Measurements from ENCODE around the gene CA10.

CA10 gene

DNA sequence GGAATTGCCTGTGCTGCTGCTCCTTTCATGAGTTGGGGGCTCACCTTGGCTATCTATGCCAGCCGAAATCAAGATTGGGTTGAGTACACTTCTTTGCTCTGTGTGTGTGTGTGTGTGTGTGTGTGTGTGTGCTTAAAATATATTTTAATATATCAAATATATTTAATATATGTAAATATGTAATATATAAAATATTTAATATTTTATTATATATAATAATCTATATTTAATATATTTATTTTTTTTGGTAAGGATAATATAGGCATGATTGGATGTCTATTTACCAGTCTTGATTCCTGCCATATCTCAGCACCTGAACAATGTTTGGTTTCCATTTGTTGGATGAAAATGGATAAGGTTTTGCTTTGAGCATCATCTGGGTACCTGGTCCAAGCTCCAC, 399.3 kb downstream of the CA10 start:
- DNase-seq, result no peak

DNA sequence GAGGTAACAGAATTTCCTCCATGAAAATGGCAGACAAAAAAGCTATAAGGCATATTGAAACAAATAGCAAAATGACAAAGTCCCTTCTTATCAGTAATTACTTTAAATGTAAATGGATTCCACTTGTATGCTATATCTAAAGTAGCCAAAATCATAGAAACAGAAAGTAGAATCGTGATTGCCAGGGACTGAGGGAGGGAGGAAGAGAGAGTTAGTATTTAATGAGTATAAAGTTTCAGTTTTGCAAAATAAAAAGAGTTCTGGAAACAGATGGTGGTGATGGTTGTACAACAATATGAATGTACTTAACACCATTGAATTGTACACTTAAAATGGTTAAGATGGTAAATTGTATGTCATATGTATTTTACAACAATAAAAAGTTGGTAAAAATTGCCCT, 407.4 kb downstream of the CA10 start:
- no peak for DNase-seq

- no peak for DNase-seq
These were observed 409.5 kb downstream of the CA10 start for GRCh38 chr17:51748749-51749604.

GRCh38 chr17:51746421-51746820, 412.1 kb downstream of the CA10 start:
- no peak for DNase-seq

GRCh38 chr17:51745993-51746392, 412.5 kb downstream of the CA10 start:
- no peak for DNase-seq

- DNase-seq, result no peak
These were observed 415.0 kb downstream of the CA10 start for GRCh38 chr17:51743477-51743876.

DNA sequence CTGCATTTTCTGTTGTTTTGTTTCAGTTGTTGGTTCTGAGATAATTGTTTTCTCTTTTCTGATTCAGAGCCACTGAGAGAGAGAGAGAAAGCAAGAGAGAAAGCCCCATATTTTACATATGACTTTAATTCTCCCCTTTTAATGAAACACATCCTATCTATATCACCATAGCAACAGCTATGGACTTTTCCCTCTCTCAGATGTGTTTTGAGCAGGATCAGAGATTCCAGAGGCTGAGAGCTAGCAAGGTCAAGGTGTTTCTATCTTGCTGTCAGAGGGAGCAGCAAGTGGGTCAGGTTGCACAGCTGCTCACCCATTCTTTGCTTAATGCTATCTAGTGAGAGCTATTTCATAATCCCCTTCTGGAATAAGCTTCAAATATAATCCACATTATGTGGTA, 415.9 kb downstream of the CA10 start:
- DNase-seq, result no peak

- DNase-seq, result no peak
These were observed 417.1 kb downstream of the CA10 start for GRCh38 chr17:51741458-51741857.

DNA sequence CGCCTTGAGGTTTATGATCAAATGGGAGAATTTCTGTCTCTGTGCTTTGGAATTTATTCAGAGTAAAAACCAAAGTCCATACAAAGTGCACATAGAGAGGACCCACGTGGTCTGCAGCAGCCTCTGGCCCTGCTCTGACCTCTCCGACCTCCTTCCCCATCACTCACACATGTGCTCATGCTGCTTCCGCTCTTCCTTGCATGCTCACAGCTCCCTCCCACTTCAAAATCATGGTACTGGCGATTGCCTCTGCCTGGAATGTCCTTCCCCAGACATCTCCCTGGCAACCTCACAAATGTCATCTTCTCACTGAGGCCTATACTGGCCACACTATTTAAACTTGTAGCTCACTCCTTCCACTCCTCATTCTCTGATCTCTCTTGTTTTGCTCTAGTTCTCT, 418.0 kb downstream of the CA10 start:
- no peak for DNase-seq

DNA sequence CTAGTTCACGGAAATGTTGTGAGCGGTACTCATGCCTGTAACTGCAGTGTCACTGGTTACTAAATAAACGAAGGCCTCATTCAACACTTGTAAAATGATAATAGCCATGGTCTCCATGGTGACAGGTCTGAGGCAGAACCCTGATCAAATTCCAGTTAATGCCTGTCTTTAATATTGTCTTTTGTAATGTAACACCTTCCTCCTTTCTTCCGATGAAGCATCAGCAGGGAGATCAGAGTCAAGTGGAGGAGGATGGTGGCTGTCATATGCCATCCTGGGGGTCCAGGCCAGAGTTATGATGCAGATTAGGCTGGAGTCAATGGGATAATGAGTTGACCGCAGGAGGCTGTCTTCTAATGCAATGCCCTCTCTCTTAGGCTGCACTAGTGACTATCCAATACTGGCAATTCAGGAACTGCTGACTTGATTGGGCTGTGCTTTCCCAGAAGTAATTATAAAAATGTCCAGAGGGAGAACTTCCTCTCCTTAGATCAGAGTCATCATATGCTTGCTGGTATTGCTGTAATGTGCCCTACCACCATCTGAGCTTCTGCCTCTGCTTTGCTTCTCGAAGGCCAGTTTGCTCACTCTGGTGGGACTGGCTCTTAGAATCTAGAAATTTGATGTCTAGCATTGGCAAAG, 419.1 kb downstream of the CA10 start:
- no peak for DNase-seq

DNA sequence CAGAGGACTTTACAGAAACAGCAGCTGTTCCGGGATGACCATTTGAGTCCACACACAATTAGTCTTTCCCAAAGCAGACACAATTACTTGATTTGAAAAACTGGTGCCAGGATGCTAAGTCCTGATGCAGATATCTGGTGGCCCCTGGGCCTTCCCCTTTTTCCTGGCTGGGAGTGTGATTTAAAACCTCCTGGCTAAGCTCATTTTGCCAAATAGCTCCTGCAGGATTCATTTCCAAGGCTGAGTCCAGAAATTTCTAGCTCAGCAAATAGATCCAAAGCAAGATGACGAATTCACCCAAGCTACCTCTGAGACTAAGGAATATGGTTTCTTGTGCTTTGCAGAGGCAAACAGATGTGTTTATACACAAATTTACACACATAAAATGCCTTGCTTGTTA, 422.2 kb downstream of the CA10 start:
- DNase-seq, result no peak

DNA sequence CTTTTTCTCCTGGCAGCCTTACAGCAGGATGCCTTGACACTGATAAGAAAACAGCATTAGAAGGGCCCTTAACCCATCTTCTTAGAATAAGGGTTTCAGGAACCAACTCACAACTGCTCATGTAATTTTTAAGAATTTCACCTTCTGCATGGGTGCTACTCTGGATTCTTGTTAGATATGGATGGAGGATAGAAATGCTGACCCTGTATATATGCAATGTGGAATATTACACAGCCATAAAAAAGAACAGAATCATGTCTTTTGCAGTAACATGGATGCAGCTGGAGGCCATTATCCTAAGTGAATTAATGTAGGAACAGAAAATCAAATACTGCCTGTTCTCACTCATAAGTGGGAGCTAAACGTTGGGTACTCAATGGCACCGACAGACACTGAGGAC, 423.5 kb downstream of the CA10 start:
- DNase-seq, result no peak

- DNase-seq, result no peak
These were observed 424.1 kb downstream of the CA10 start for GRCh38 chr17:51734462-51734861.

DNA sequence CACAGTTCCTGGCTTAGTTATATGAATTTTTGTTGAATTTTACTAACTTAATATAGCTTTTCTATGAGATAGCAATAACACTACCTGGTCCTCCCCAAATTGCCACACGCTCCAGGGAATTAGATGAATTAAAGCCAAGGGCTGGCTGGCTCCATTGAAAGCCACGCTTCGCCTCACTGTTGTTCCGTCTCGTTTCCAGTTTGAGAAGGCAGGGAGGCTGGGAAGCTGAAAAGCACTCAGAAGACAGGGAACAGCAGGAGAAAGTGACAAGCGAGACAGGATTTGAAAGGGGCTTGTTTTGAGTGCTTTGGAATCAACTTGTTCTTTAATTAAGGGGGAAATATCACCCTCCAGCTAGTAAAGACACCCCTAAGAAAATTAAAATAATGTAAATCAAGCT, 425.3 kb downstream of the CA10 start:
- no peak for DNase-seq

DNA sequence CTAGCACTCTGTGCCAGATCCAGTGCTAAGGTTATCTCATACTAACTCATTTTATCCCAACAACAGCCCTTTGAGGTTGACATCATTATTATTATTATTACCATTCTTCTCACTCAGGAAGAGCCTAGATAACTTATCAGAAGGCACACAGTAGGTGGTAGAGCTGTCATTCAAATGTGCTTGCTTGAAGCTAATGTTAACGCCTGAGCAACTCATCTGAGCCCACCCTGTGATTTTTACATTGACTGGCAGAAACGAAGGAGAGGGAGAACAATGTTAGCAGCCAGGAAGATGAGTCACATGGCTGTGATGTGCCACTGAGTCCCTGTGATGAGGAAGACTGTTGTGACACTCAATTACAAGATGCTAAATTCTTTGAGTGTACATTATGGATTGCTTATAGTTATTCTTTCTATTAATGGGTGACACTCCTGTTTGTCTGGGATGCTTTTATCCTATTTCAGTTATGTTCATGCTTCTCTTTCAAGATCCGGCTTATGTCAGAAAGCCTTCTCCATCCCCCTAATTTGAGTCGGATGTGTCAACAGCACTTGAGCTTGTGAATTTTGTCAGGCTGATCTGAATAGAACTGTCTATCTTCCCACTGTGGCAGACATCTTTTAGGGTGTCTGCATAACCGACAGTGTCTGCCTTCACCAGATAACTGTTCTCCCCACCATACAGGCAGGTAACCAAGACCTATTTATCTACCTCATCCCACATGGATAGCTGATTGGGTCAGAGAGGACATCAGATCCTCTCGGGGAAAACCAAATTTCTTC, 426.4 kb downstream of the CA10 start:
- DNase-seq, result no peak

DNA sequence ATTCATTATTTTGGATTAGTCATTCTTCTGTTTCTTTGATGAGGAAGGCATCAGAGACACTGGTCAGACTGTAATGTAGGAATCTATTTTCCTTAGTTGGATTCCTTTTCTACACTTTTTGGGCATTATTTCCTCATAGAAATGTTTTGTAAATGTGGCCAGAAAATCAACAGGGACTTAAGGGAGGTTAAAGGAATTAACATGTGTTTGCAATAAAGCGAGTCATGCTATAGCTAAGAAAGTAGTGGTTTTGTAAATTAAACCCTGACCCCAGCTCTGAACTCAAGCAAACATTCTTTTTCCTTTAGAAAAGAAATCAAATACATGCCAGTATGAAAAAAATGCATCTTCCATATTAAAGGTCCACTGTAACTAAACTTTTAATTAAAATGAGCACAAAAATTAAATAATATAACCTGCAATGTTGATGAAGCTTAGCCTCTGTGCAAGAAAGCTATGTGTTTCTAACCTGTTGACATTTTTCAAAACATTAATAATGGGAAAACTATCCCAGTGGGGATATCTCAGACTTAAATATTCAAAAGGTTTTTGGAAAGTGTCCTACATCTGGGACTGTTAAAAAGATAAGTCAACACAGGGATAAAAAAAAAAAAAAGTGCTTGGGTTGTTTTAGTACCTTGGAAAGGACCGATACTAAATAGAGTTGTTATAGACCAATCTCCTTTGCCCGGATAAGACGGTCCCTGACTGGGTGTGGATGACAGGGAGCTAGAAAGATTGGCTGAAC, 428.0 kb downstream of the CA10 start:
- DNase-seq, result no peak

GRCh38 chr17:51725185-51725584, 433.3 kb downstream of the CA10 start:
- DNase-seq, result no peak

- DNase-seq, result no peak
These were observed 434.4 kb downstream of the CA10 start for GRCh38 chr17:51724043-51724580.

GRCh38 chr17:51722994-51723393, 435.5 kb downstream of the CA10 start:
- no peak for DNase-seq

DNA sequence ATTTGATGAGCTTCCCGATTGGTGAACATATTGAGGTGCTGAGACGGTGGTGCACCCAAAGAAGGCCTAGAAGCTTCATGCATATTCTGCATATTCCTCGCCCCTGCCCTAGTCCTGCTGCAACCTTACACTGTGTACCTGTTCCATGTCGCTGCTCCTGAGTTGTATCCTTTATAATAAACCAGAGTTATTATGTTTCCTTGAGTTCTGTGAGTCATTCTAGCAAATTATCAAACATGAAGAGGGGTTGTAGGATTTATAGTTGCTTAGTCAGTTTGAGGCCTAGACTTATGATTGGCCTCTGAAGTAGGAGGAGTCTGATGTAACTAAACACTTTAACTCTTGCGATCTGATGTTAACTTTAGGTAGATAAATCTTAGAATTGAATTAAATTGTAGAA, 436.8 kb downstream of the CA10 start:
- DNase-seq, result no peak

DNA sequence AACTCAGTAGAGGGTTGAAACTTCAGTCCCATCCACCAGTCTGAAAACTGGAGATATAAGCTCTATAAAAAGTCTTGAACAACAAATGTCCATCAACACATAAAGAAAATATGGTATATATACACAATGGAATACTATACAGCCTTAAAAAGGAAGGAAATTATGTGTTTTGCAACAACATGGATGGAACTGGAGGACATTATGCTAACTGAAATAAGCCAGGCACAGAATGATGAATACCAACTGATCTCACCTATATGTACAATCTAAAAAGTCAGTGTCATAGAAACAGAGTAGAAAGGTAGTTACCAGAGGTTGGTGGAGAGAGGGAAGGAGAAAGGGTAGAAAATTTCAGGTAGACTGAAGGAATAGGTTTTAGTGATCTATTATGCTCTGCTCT, 438.1 kb downstream of the CA10 start:
- no peak for DNase-seq

DNA sequence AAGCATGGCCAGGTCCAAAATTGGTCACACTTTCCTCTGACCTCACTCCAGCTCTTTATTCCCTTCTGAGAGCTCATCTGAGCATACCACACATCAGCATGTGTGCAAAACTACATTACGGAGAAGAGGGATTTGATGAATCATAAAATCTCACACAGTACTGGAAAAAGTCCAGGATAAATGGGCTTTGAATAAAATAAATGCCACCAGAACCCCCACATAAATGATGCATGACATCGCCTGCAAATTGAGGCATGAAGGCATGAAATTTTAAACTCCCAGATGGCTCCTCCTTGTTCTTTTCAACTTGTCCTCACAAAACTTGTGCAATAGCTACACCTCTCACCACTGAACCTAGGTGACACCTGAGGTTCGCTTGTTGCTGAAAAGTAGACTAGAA, 439.5 kb downstream of the CA10 start:
- DNase-seq, result no peak

DNA sequence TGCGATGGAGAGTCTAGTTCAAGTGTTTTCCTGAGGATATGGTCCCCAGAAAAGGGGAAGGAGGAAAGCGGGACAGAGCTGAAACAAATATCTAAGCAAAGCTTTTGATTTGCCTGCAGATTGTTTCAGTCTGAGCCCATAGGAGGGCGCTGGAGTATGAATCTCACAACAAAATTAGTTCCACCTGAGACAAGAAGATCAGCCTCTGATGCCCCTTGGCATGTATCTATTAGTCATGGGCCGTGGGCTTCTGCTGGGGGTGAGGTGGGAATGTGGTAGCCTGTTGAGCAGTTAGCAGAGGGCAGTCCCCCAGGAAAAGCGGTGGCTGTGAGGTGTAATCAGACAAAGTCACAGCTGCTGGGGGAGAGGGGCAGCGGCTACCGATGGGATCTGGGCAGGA, 446.9 kb downstream of the CA10 start:
- no peak for DNase-seq
